Neural cell (in vitro differentiated cells): Measurements from ENCODE around the gene RAB3GAP2. TPM values are rescaled to one million over a fixed set of nuclear protein-coding genes. Genes with fewer than 3 reads are reported as not detected.

Experiments
- H2AFZ ChIP-seq: fragments of 200-600, 300-800 bp; sonication (generic), shearing (Covaris generic); 2 replicates; pipeline ENCODE4 v1.6.0; 2014; ENCODE audit warnings: low read depth, mild to moderate bottlenecking, antibody characterized with exemption, low read length, moderate library complexity
- H3F3A ChIP-seq: fragments of 200-600 bp; shearing (Covaris generic); 2 replicates; pipeline ENCODE4 v1.6.1; 2016; ENCODE audit warnings: mild to moderate bottlenecking, moderate library complexity, mixed read lengths, antibody characterized with exemption, low read length; ENCODE audit not compliant: insufficient read depth, poor library complexity, severe bottlenecking
- H3K27ac ChIP-seq: fragments of 200-600, 300-800 bp; sonication (generic), shearing (Covaris generic); 2 replicates; pipeline ENCODE4 v1.5.1; 2014; ENCODE audit warnings: mild to moderate bottlenecking, low read length, moderate library complexity
- H3K27me3 ChIP-seq: fragments of 300-800, 200-600 bp; sonication (generic), shearing (Covaris generic); 2 replicates; pipeline ENCODE4 v1.6.0; 2014; ENCODE audit warnings: mild to moderate bottlenecking, low read depth, low read length, moderate library complexity; ENCODE audit not compliant: insufficient read depth
- H3K36me3 ChIP-seq: fragments of 300-800, 200-600 bp; sonication (generic), shearing (Covaris generic); 2 replicates; pipeline ENCODE4 v1.5.1; 2014; ENCODE audit warnings: mild to moderate bottlenecking, antibody characterized with exemption, low read length, moderate library complexity; ENCODE audit not compliant: insufficient read depth
- H3K4me2 ChIP-seq: fragments of 300-800, 200-600 bp; sonication (generic), shearing (Covaris generic); 2 replicates; pipeline ENCODE4 v1.6.0; 2014; ENCODE audit warnings: mild to moderate bottlenecking, low read length
- H3K4me3 ChIP-seq: fragments of 300-800, 200-600 bp; sonication (generic), shearing (Covaris generic); 2 replicates; pipeline ENCODE4 v1.5.1; 2014; ENCODE audit warnings: mild to moderate bottlenecking, low read length, moderate library complexity
- H3K79me2 ChIP-seq: fragments of 200-600 bp; shearing (Covaris generic); replicated peaks from 2 replicates; pipeline ENCODE4 v1.6.0; 2014; ENCODE audit warnings: mild to moderate bottlenecking, low read length, moderate library complexity; ENCODE audit not compliant: insufficient read depth
- H3K9ac ChIP-seq: fragments of 300-800, 200-600 bp; sonication (generic), shearing (Covaris generic); 2 replicates; pipeline ENCODE4 v1.6.1; 2016; ENCODE audit warnings: mild to moderate bottlenecking, low read length, mixed read lengths
- H3K9me2 ChIP-seq: fragments of 200-600 bp; shearing (Covaris generic); 2 replicates; pipeline ENCODE4 v1.6.1; 2016; ENCODE audit warnings: mild to moderate bottlenecking, low read length, mixed read lengths; ENCODE audit not compliant: insufficient read depth
- H3K9me3 ChIP-seq: fragments of 200-600, 300-800 bp; sonication (generic), shearing (Covaris generic); 2 replicates; pipeline ENCODE4 v1.6.1; 2016; ENCODE audit warnings: mild to moderate bottlenecking, mixed run types, low read length, moderate library complexity, mixed read lengths
- H4K20me1 ChIP-seq: fragments of 200-600 bp; shearing (Covaris generic); 2 replicates; pipeline ENCODE4 v1.6.1; 2016; ENCODE audit warnings: mild to moderate bottlenecking, mixed run types; ENCODE audit not compliant: insufficient read depth
- CTCF ChIP-seq: fragments of 450-650 bp; IDR thresholded peaks from 2 replicates; pipeline ENCODE4 v1.5.1; 2014; ENCODE audit warnings: antibody characterized with exemption, mild to moderate bottlenecking, moderate library complexity; ENCODE audit not compliant: poor library complexity, severe bottlenecking
- EP300 ChIP-seq: fragments of 450-650 bp; conservative IDR thresholded peaks from 2 replicates; pipeline ENCODE4 v1.6.1; 2014; ENCODE audit warnings: antibody characterized with exemption, mild to moderate bottlenecking, moderate library complexity; ENCODE audit not compliant: poor library complexity, severe bottlenecking
- EZH2 ChIP-seq: fragments of 200-600, 300-800 bp; shearing (Covaris generic), sonication (generic); IDR thresholded peaks from 2 replicates; pipeline ENCODE4 v1.6.1; 2014; ENCODE audit warnings: antibody characterized with exemption, low read length, borderline replicate concordance, mild to moderate bottlenecking; ENCODE audit not compliant: insufficient read depth, poor library complexity, severe bottlenecking
- MXI1 ChIP-seq: fragments of 450-650 bp; conservative IDR thresholded peaks from 2 replicates; pipeline ENCODE4 v1.6.1; 2014; ENCODE audit warnings: antibody characterized with exemption, mild to moderate bottlenecking; ENCODE audit not compliant: poor library complexity, severe bottlenecking
- POLR2AphosphoS5 ChIP-seq: IDR thresholded peaks from 2 replicates; pipeline ENCODE4 v1.6.1; 2012
- RAD21 ChIP-seq: fragments of 450-650 bp; conservative IDR thresholded peaks from 2 replicates; pipeline ENCODE4 v1.6.1; 2014; ENCODE audit warnings: antibody characterized with exemption, mild to moderate bottlenecking, moderate library complexity
- SMC3 ChIP-seq: fragments of 450-650 bp; conservative IDR thresholded peaks from 2 replicates; pipeline ENCODE4 v1.6.1; 2014; ENCODE audit warnings: antibody characterized with exemption, mild to moderate bottlenecking, moderate library complexity; ENCODE audit not compliant: poor library complexity
- TAF1 ChIP-seq: IDR thresholded peaks from 2 replicates; pipeline ENCODE4 v1.6.1; 2012; ENCODE audit warnings: low read depth
- polyA plus RNA-seq: library from polyadenylated mRNA; depleted of rRNA; stranded (reverse); fragments of >200 nt; gene quantifications from 2 replicates; pipeline ENCODE4 v1.2.3, GENCODE V29; 2014
- TF ChIP-seq, protein P1 (sequence below): IDR thresholded peaks from 2 replicates; pipeline ENCODE4 v1.6.1; 2012; ENCODE audit warnings: borderline replicate concordance

The RAB3GAP2 gene
- polyA plus RNA-seq, 1 donor from 2014 or later, result 39.9 TPM

DNA sequence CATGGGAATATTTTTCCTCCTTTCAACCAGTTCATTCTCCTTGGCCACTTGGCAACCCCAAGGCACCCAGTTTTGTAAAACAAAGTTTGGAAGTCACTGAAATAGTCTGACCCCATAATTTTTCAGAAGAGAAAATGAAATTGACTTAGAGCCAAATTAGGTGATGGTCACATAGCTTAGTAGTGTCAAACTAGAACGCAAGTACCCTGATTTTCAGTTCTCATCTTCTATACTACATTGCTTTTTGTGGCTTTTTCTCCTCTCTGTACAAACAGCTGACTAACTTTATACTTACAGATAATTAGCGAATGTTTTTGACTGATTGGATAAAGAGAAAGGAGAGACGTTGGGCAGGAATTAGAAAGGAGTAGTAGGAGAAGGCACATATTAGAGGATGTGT lies 145.2 kb downstream of the RAB3GAP2 start:
- H3K27me3 ChIP-seq, result no peaks in the 10 kb centered on the region
- no peak overlapping the region for H3K9ac ChIP-seq
- H2AFZ ChIP-seq, result no peak overlapping the region
- H3K27ac ChIP-seq, result no peak overlapping the region
- H3K4me3 ChIP-seq, result no peak overlapping the region
- no peak overlapping the region for H3K4me2 ChIP-seq
- no peaks in the 10 kb centered on the region for H3K9me3 ChIP-seq
- H3F3A ChIP-seq, result no peaks in the 10 kb centered on the region
- H3K9me2 ChIP-seq, result no peaks in the 10 kb centered on the region
- no peak for TF ChIP-seq SMC3
- TF ChIP-seq, protein P1, sequence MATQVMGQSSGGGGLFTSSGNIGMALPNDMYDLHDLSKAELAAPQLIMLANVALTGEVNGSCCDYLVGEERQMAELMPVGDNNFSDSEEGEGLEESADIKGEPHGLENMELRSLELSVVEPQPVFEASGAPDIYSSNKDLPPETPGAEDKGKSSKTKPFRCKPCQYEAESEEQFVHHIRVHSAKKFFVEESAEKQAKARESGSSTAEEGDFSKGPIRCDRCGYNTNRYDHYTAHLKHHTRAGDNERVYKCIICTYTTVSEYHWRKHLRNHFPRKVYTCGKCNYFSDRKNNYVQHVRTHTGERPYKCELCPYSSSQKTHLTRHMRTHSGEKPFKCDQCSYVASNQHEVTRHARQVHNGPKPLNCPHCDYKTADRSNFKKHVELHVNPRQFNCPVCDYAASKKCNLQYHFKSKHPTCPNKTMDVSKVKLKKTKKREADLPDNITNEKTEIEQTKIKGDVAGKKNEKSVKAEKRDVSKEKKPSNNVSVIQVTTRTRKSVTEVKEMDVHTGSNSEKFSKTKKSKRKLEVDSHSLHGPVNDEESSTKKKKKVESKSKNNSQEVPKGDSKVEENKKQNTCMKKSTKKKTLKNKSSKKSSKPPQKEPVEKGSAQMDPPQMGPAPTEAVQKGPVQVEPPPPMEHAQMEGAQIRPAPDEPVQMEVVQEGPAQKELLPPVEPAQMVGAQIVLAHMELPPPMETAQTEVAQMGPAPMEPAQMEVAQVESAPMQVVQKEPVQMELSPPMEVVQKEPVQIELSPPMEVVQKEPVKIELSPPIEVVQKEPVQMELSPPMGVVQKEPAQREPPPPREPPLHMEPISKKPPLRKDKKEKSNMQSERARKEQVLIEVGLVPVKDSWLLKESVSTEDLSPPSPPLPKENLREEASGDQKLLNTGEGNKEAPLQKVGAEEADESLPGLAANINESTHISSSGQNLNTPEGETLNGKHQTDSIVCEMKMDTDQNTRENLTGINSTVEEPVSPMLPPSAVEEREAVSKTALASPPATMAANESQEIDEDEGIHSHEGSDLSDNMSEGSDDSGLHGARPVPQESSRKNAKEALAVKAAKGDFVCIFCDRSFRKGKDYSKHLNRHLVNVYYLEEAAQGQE, result no peak
- no peak for TF ChIP-seq CTCF
- TF ChIP-seq RAD21, result no peak
- H3K36me3 ChIP-seq, result peaks cover 10% of the 10 kb centered on the region
- no peaks in the 10 kb centered on the region for H4K20me1 ChIP-seq
- H3K79me2 ChIP-seq, result no peaks in the 10 kb centered on the region

GRCh38 chr1:220124542-220124941 lies 147.7 kb downstream of the RAB3GAP2 start:
- no peaks in the 10 kb centered on the region for H3K79me2 ChIP-seq
- TF ChIP-seq SMC3 (no peak), MXI1 (no peak), EP300 (no peak), CTCF (no peak), EZH2 (no peak), POLR2AphosphoS5 (no peak), TAF1 (no peak), RAD21 (no peak)
- no peaks in the 10 kb centered on the region for H3K9me3 ChIP-seq
- H3K9me2 ChIP-seq, result no peaks in the 10 kb centered on the region
- no peak overlapping the region for H2AFZ ChIP-seq
- peaks cover 6% of the 10 kb centered on the region for H3K36me3 ChIP-seq
- no peaks in the 10 kb centered on the region for H3F3A ChIP-seq
- no peaks in the 10 kb centered on the region for H3K27me3 ChIP-seq
- no peak overlapping the region for H3K4me3 ChIP-seq
- H4K20me1 ChIP-seq, result no peaks in the 10 kb centered on the region
- no peak overlapping the region for H3K27ac ChIP-seq
- no peak overlapping the region for H3K4me2 ChIP-seq
- H3K9ac ChIP-seq, result no peak overlapping the region
